ENCODE measurements around the gene CDX1.

DNA sequence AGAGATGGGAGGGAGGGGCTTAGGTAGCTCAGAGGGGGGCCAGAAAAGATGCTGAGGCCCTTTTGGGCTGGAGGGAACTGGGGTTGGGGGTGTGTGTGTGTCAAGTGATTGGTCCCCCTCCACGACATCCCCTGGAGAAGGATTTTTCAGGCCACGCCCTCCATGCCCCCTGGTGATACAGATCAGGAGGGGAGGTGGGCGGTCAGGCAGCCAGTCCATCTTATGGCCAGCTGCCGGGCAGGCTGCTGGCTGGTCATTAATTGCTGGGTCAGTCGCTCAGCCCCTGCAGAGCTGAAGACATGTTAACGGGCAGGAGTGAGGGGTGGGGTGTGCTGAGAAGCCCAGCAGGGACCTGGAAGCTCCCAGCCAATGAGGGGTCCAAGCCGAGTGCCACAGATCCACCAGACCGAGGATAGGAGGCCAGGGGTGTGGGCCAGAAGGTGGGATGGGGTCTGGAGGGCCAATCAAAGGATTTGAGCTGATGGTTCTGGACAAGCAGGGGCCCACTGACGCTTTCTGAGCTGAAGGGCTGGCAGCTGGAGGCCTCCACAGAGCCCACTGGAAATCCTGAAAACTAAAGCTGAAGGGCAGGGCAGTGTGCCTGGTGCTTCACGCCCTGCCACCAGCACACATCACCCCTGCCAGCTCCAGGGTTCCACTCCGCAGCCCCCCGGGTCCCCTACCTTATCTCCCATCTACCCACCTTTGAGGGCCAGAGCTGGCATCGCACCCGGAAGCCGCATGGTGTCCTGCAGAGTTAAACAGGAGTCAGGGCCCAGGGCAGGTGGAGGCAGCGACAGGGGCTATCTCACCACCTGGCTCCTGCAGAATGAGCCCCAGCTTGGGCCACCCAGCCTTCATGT lies 30.0 kb upstream of the CDX1 start:
- TF ChIP-seq BACH1 (IDR thresholded peaks at IDR 0.05; ENCODE audit: low read length) (no peak), CBX8 (IDR thresholded peaks at IDR 0.05; ENCODE audit: borderline replicate concordance, low read depth, low read length) (no peak), JUN (IDR thresholded peaks at IDR 0.05; ENCODE audit: low read depth, low read length) (no peak), SIN3A (conservative IDR thresholded peaks at IDR 0.05 in 1 of 2, IDR thresholded peaks at IDR 0.05 in 1 of 2; ENCODE audit: low read depth in 1 of 2, low read length in 2 of 2) (no peak), EZH2 (IDR thresholded peaks at IDR 0.05; ENCODE audit: low read depth, low read length, severe bottlenecking) (no peak), SAP30 (IDR thresholded peaks at IDR 0.05; ENCODE audit: insufficient read depth, insufficient replicate concordance, low read length) (no peak), EGR1 (IDR thresholded peaks at IDR 0.05; ENCODE audit: borderline replicate concordance, low read depth, low read length) (no peak), SRF (IDR thresholded peaks at IDR 0.05; ENCODE audit: low read depth, low read length) (no peak), ATF2 (IDR thresholded peaks at IDR 0.05; ENCODE audit: low read length) (no peak), ZNF274 (IDR thresholded peaks at IDR 0.05; ENCODE audit: borderline replicate concordance, extremely low read depth, low read length) (no peak), JUND (IDR thresholded peaks at IDR 0.05; ENCODE audit: low read length) (no peak), SUZ12 (IDR thresholded peaks at IDR 0.05; ENCODE audit: low read length) (no peak)
- TF ChIP-seq, protein P1, sequence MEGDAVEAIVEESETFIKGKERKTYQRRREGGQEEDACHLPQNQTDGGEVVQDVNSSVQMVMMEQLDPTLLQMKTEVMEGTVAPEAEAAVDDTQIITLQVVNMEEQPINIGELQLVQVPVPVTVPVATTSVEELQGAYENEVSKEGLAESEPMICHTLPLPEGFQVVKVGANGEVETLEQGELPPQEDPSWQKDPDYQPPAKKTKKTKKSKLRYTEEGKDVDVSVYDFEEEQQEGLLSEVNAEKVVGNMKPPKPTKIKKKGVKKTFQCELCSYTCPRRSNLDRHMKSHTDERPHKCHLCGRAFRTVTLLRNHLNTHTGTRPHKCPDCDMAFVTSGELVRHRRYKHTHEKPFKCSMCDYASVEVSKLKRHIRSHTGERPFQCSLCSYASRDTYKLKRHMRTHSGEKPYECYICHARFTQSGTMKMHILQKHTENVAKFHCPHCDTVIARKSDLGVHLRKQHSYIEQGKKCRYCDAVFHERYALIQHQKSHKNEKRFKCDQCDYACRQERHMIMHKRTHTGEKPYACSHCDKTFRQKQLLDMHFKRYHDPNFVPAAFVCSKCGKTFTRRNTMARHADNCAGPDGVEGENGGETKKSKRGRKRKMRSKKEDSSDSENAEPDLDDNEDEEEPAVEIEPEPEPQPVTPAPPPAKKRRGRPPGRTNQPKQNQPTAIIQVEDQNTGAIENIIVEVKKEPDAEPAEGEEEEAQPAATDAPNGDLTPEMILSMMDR (IDR thresholded peaks at IDR 0.05; ENCODE audit: control extremely low read depth in 1 of 3, insufficient read depth in 1 of 3, low read depth in 1 of 3, low read length in 3 of 3) = no peak

Data from H1 (cell line).